ENCODE data around the gene DNAJC7. TPM values are rescaled to one million over a fixed set of nuclear protein-coding genes. Genes with fewer than 3 reads are reported as not detected.

DNAJC7 gene, protein sequence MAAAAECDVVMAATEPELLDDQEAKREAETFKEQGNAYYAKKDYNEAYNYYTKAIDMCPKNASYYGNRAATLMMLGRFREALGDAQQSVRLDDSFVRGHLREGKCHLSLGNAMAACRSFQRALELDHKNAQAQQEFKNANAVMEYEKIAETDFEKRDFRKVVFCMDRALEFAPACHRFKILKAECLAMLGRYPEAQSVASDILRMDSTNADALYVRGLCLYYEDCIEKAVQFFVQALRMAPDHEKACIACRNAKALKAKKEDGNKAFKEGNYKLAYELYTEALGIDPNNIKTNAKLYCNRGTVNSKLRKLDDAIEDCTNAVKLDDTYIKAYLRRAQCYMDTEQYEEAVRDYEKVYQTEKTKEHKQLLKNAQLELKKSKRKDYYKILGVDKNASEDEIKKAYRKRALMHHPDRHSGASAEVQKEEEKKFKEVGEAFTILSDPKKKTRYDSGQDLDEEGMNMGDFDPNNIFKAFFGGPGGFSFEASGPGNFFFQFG
- 180 and 244 TPM in 2 replicates for total RNA-seq (2011; cell fraction: chromatin; rRNA removed; ENCODE audit: low replicate concordance)
- total RNA-seq (2011; cell fraction: nucleolus; rRNA removed), result 111 and 117 TPM in 2 replicates
- total RNA-seq (2011; cell fraction: nucleoplasm; rRNA removed), result 168 and 236 TPM in 2 replicates
- total RNA-seq (2014; rRNA removed) (145 and 157 TPM in 2 replicates), total RNA-seq (2014; rRNA removed; fragmentation: Illumina TruSeq; extraction: Trizol) (262 and 288 TPM in 2 replicates), total RNA-seq (2015; rRNA removed; fragmentation: Illumina TruSeq; extraction: Trizol) (191 and 206 TPM in 2 replicates), total RNA-seq (2021) (149 and 153 TPM in 2 replicates), polyA plus RNA-seq (2011; rRNA removed) (75.6 and 120 TPM in 2 replicates), polyA plus RNA-seq (2014; fragmentation: Illumina TruSeq; extraction: Trizol) (206 and 239 TPM in 2 replicates), polyA plus RNA-seq (2014; fragmentation: Nextera tagmentation; extraction: Ambion mirVana) (10 to 100 TPM; 85.8 to 94.3 TPM), polyA plus RNA-seq (2014; rRNA removed) (148 and 173 TPM in 2 replicates), polyA minus RNA-seq (2011; rRNA and poly(A)+ RNA removed) (82.6 and 112 TPM in 2 replicates), Bru-seq, nascent RNA (percentile 90 among the genes with signal in this experiment), BruChase-seq, experiment 1, labeled RNA remaining after a 2-hour chase (percentile 94 among the genes with signal in this experiment), BruChase-seq, experiment 2, labeled RNA remaining after a 6-hour chase (percentile 95 among the genes with signal in this experiment)
- polyA plus RNA-seq (2011; cell fraction: cytosol; rRNA removed), result 29.9 and 31.1 TPM in 2 replicates
- 49.5 and 50.7 TPM in 2 replicates for polyA plus RNA-seq (2011; cell fraction: nucleus; rRNA removed)
- polyA plus RNA-seq (2012), result 172 and 176 TPM in 2 replicates
- polyA minus RNA-seq (2011; cell fraction: cytosol; rRNA and poly(A)+ RNA removed), result 46.2 and 60.0 TPM in 2 replicates
- polyA minus RNA-seq (2011; cell fraction: nucleus; rRNA and poly(A)+ RNA removed), result 49.0 and 75.2 TPM in 2 replicates
- long read RNA-seq, experiment 1, transcript DNAJC7-203 (14 exons, 2,022 nt), result major isoform, 110 of 205 reads
- long read RNA-seq, experiment 1, partial matches to known transcripts, result 32 of 205 reads
- long read RNA-seq, experiment 1, other reads (novel, unspliced or antisense), result 61 of 205 reads
- long read RNA-seq, experiment 2, transcript DNAJC7-203 (14 exons, 2,022 nt), result major isoform, 53 of 154 reads
- long read RNA-seq, experiment 2, partial matches to known transcripts, result 46 of 154 reads
- long read RNA-seq, experiment 2, other reads (novel, unspliced or antisense), result 53 of 154 reads
- long read RNA-seq, experiment 3, transcript DNAJC7-203 (14 exons, 2,022 nt), result major isoform, 76 of 228 reads
- long read RNA-seq, experiment 3, partial matches to known transcripts, result 114 of 228 reads
- long read RNA-seq, experiment 3, other reads (novel, unspliced or antisense), result 36 of 228 reads

DNA sequence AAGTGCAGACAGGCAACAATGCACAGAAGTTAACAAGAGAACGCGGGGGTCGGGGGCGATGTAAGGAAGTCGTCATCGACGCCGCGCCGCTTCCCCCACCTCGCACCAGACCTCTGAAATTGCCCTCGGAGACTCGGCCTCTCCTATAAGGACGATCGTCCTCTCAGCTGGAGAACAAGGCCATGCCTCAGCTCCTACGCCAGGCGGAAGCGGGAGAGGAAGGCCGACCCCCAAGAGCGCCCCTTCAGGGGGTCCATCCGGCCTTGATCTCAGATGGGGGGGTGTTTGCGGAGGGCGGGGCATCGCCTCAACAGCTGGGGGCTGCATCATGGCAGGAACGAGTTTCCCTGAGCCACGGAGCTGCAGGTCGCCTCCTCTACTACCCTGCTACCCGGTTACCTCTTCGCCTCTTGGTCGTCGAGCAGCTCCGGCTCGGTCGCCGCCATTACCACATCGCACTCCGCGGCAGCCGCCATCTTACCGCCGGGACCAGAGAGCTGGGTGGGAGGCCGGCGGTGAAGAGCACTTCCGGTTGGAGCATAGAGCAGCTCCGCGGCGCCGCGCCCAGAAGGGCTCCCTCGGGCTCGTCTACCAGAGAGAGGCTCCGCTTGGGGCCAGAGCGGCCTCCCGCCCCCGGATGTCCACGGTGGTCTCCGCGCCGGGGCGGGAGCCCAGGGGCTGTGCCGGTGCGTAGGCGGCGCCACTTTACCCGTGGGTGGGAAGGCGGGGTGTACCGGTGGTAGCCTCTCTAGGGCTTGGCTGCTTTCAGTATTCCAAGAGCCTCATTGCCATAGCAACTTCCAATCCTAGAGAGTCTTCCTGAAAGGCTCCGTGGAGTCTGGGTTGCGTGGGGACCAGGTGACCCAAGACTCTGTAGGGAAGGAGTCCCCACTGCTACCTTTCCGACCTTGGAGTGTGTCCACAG is at the start of gene DNAJC7:
TSS of gene DNAJC7 (minus strand) at position 499 of the 925 bp plus-strand sequence. CDS start at position 476, 23 bp downstream.
- BruUV-seq (replicated peaks), result TSS peak; percentile 52
- DNase-seq (ENCODE audit: extremely low read depth in 1 of 4, low spot score in 3 of 4) (peak; percentile 92 to 95 (median 94)), ATAC-seq (peak; percentile 89), FAIRE-seq (peak; percentile 86)
- peaks cover 5% of the 10 kb centered on the region for H4K20me1 ChIP-seq (replicated peaks; ENCODE audit: control insufficient read depth, insufficient read depth, low read length)
- under 1% methylated on average over 59 of the region's 70 CpGs for WGBS (ENCODE audit: insufficient coverage, low coverage, missing lambda C conversion rate)
- peak within 1 kb of the TSS; percentile 91 for H3K4me2 ChIP-seq (ENCODE audit: insufficient read depth, low read length)
- peaks cover 44% of the 10 kb centered on the region for H3K36me3 ChIP-seq (ENCODE audit: control insufficient read depth, insufficient read depth, low read length)
- H3K27ac ChIP-seq (ENCODE audit: extremely low read depth, low read depth, low read length), result peak within 1 kb of the TSS; percentile 98
- no peaks in the 10 kb centered on the region for H3K9me1 ChIP-seq (ENCODE audit: control insufficient read depth, insufficient read depth, low read length)
- intact Hi-C loops (cut with micrococcal nuclease), result no loop called here
- CTCF ChIA-PET (ENCODE audit: low intra/inter-chr PET ratio), result no interaction called here
- H2AFZ ChIP-seq (ENCODE audit: low read depth, low read length), result peak within 1 kb of the TSS; percentile 93
- no peaks in the 10 kb centered on the region for H3K9me3 ChIP-seq (replicated peaks; ENCODE audit: control insufficient read depth, insufficient read depth, low read depth, low read length)
- H3K4me3 ChIP-seq, result peak within 1 kb of the TSS; percentile 86
- peaks cover 20 to 29% of the 10 kb centered on the region in 2 experiments; a peak in 4 of 5 replicates for H3K4me1 ChIP-seq (replicated peaks in 1 of 2; ENCODE audit: control insufficient read depth in 2 of 2, insufficient read depth in 2 of 2, low read length in 2 of 2)
- POLR2A ChIA-PET, result interaction anchor here (0.6 to 4.3 kb wide), 20 partner anchors 8 to 483 kb away, joined by 3 to 37 read pairs (median 4); partner anchors contain the start of genes ACLY, DHX58 and KAT2A
- H3K79me2 ChIP-seq (ENCODE audit: control insufficient read depth, insufficient read depth, low read length), result peaks cover 80% of the 10 kb centered on the region
- H3K9ac ChIP-seq (ENCODE audit: insufficient read depth in 1 of 2, low read depth in 2 of 2, low read length in 2 of 2), result peak within 1 kb of the TSS; percentile 97 to 99
- in situ Hi-C loops (cut with MboI), result no loop called here
- H3K27me3 ChIP-seq (ENCODE audit: control insufficient read depth in 2 of 2, insufficient read depth in 2 of 2, low read length in 2 of 2), result no peaks in the 10 kb centered on the region
- TF ChIP-seq MTA3 (IDR thresholded peaks at IDR 0.05; ENCODE audit: borderline replicate concordance) (peak; percentile 86), KDM4B (IDR thresholded peaks at IDR 0.05; ENCODE audit: borderline replicate concordance in 2 of 2, low read depth in 1 of 2) (peak in 1 of 2 experiments; percentile 74; a peak in 2 of 4 replicates), HDAC1 (IDR thresholded peaks at IDR 0.05) (0 out of 4 replicates have a peak, but pooled peaks of 1 of the 2 experiments have one; percentile 35), ESRRB (CRISPR knock-in tag; IDR thresholded peaks at IDR 0.05; ENCODE audit: borderline replicate concordance) (no peak), MAZ (CRISPR knock-in tag; conservative IDR thresholded peaks at IDR 0.05 in 1 of 2, IDR thresholded peaks at IDR 0.05 in 1 of 2) (peak; percentile 85 to 91), EGR1 (conservative IDR thresholded peaks at IDR 0.05) (peak; percentile 100), MTA1 (IDR thresholded peaks at IDR 0.05; ENCODE audit: borderline replicate concordance) (no peak), ZNF217 (CRISPR knock-in tag; IDR thresholded peaks at IDR 0.05) (no peak), ZNF253 (CRISPR knock-in tag; conservative IDR thresholded peaks at IDR 0.05) (no peak), HMGN3 (IDR thresholded peaks at IDR 0.05; ENCODE audit: borderline replicate concordance, extremely low read depth, insufficient read length, low read depth, low read length) (peak; percentile 73), TAF7 (tag; IDR thresholded peaks at IDR 0.05) (peak; percentile 99)
- TF ChIP-seq, protein P1, sequence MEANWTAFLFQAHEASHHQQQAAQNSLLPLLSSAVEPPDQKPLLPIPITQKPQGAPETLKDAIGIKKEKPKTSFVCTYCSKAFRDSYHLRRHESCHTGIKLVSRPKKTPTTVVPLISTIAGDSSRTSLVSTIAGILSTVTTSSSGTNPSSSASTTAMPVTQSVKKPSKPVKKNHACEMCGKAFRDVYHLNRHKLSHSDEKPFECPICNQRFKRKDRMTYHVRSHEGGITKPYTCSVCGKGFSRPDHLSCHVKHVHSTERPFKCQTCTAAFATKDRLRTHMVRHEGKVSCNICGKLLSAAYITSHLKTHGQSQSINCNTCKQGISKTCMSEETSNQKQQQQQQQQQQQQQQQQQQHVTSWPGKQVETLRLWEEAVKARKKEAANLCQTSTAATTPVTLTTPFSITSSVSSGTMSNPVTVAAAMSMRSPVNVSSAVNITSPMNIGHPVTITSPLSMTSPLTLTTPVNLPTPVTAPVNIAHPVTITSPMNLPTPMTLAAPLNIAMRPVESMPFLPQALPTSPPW (CRISPR knock-in tag; IDR thresholded peaks at IDR 0.05), result peak; percentile 55; the same call in 1 of the 2 replicates
